Panc1 (cell line): ENCODE measurements around the gene CIB4. TPM values are rescaled to one million over a fixed set of nuclear protein-coding genes. Genes with fewer than 3 reads are reported as not detected.

ENCODE experiments used
- ATAC-seq: fragments of 200-7000 bp; cut with Tn5 transposase; 2 replicates; pipeline ENCODE4 v1.9.1; 2020; ENCODE audit warnings: mild to moderate bottlenecking, moderate library complexity
- BruUV-seq: library from RNA; stranded (reverse); fragments of 400-500 nt; replicated peaks from 2 replicates; lab custom pipeline; 2021; lab: Mats Ljungman, UMichigan
- CTCF ChIA-PET: fragments of 300-600 bp; sonication (Branson Sonifier 250); formaldehyde crosslinking; loops from one replicate; lab custom pipeline; 2022; ENCODE audit warnings: antibody characterized with exemption; lab: Charles Lee
- POLR2A ChIA-PET: fragments of 300-600 bp; sonication (Branson Sonifier 250); formaldehyde crosslinking; loops from one replicate; lab custom pipeline; 2022; ENCODE audit warnings: antibody characterized with exemption; lab: Charles Lee
- DNase-seq: peaks from one replicate; pipeline ENCODE4 v3.0.0-alpha.2; 2010; ENCODE audit warnings: low read depth, low spot score
- H3K27ac ChIP-seq: 2 replicates; pipeline ENCODE4 v1.5.1; 2011; ENCODE audit warnings: mild to moderate bottlenecking, low read length, inconsistent platforms
- H3K27me3 ChIP-seq: fragments of 200-500 bp; sonication (Bioruptor generic); 2 replicates; pipeline ENCODE4 v1.6.0; 2014; ENCODE audit warnings: low read length, inconsistent platforms; ENCODE audit not compliant: control insufficient read depth, insufficient read depth
- H3K36me3 ChIP-seq: fragments of 200-500 bp; sonication (Bioruptor generic); 2 replicates; pipeline ENCODE4 v1.5.1; 2014; ENCODE audit warnings: inconsistent platforms, mild to moderate bottlenecking, low read length, moderate library complexity; ENCODE audit not compliant: control insufficient read depth, insufficient read depth
- H3K4me1 ChIP-seq: 2 replicates; pipeline ENCODE4 v1.5.1; 2011; ENCODE audit warnings: inconsistent platforms, mild to moderate bottlenecking, low read length, moderate library complexity; ENCODE audit not compliant: control insufficient read depth, insufficient read depth
- H3K4me3 ChIP-seq, 2 experiments: 2 replicates each; pipeline ENCODE4 v1.5.1; 2011 to 2012; ENCODE audit warnings: low read depth in 2 of 2, low read length in 2 of 2, mild to moderate bottlenecking in 2 of 2, inconsistent platforms in 1 of 2, moderate library complexity in 1 of 2
- H3K9me3 ChIP-seq: fragments of 200-500 bp; sonication (Bioruptor generic); 2 replicates; pipeline ENCODE4 v1.5.1; 2014; ENCODE audit warnings: low read depth, mild to moderate bottlenecking, inconsistent platforms, low read length, moderate library complexity; ENCODE audit not compliant: control insufficient read depth, insufficient read depth
- CTCF ChIP-seq: fragments of 450-650 bp; IDR thresholded peaks from 2 replicates; pipeline ENCODE4 v1.5.1; 2017; ENCODE audit warnings: mild to moderate bottlenecking
- POLR2AphosphoS5 ChIP-seq: IDR thresholded peaks from 2 replicates; pipeline ENCODE4 v1.6.1; 2012; ENCODE audit warnings: mild to moderate bottlenecking, low read depth, low read length, moderate library complexity
- REST ChIP-seq, 2 experiments: IDR thresholded peaks; 2 replicates each; pipeline ENCODE4 v1.6.1; 2011 to 2012; ENCODE audit warnings: low read depth in 2 of 2, control low read depth in 1 of 2, low read length in 1 of 2, mild to moderate bottlenecking in 1 of 2, moderate library complexity in 1 of 2; ENCODE audit not compliant: insufficient read depth in 1 of 2
- SIN3A ChIP-seq: IDR thresholded peaks from 2 replicates; pipeline ENCODE4 v1.6.1; 2012; ENCODE audit warnings: low read depth, mild to moderate bottlenecking, low read length, moderate library complexity, borderline replicate concordance; ENCODE audit not compliant: insufficient read depth
- TCF7L2 ChIP-seq: IDR thresholded peaks from 2 replicates; pipeline ENCODE4 v1.6.1; 2011; ENCODE audit warnings: mild to moderate bottlenecking, low read depth, low read length, inconsistent platforms
- in situ Hi-C: cut with HindIII; loops from 2 replicates; pipeline ENCODE4 v1.10.0; 2016; ENCODE audit warnings: low sequenced_read_pairs, low pct_unique_long_range_greater_than_20kb
- intact Hi-C: fragments of 100-400 bp; cut with micrococcal nuclease; formaldehyde crosslinking; loops from one replicate; pipeline ENCODE4 v1.10.0; 2022; ENCODE audit not compliant: unreplicated experiment
- total RNA-seq: library from RNA; stranded (reverse); gene quantifications from one replicate; pipeline ENCODE4 v1.2.1, GENCODE V29; 2021; ENCODE audit not compliant: unreplicated experiment

The CIB4 gene
- total RNA-seq, 1 experiment from 2014 or later, result 0.33 TPM

GRCh38 chr2:26564121-26564644 lies 77.0 kb downstream of the CIB4 start:
- in situ Hi-C loops, result no loop called here
- ATAC-seq (no peak), DNase-seq (no peak)
- no peak overlapping the region for H3K27ac ChIP-seq
- H3K4me3 ChIP-seq, result no peak overlapping the region
- no peaks in the 10 kb centered on the region for H3K36me3 ChIP-seq
- TF ChIP-seq SIN3A, result no peak
- no peak for TF ChIP-seq CTCF
- TF ChIP-seq TCF7L2, result no peak
- TF ChIP-seq POLR2AphosphoS5, result no peak
- no peak for TF ChIP-seq REST (IDR thresholded peaks at IDR 0.05; ENCODE audit: insufficient read depth in 1 of 2, low read depth in 2 of 2, low read length in 1 of 2)
- no TSS peak for BruUV-seq
- POLR2A ChIA-PET, result no interaction called here
- H3K9me3 ChIP-seq, result no peaks in the 10 kb centered on the region
- H3K4me1 ChIP-seq, result peaks cover 8% of the 10 kb centered on the region
- H3K27me3 ChIP-seq, result peaks cover 21% of the 10 kb centered on the region
- intact Hi-C loops, result no loop called here
- CTCF ChIA-PET, result no interaction called here

- in situ Hi-C loops (no loop called here), intact Hi-C loops (no loop called here)
- TF ChIP-seq REST (IDR thresholded peaks at IDR 0.05; ENCODE audit: insufficient read depth in 1 of 2, low read depth in 2 of 2, low read length in 1 of 2), result no peak
- no peak for TF ChIP-seq POLR2AphosphoS5
- no peak for TF ChIP-seq CTCF
- TF ChIP-seq TCF7L2, result no peak
- TF ChIP-seq SIN3A, result no peak
- Histone ChIP-seq H3K27me3 (peaks cover 21% of the 10 kb centered on the region), H3K27ac (no peak overlapping the region), H3K9me3 (no peaks in the 10 kb centered on the region), H3K4me3 (no peak overlapping the region), H3K4me1 (peaks cover 8% of the 10 kb centered on the region), H3K36me3 (no peaks in the 10 kb centered on the region)
- ATAC-seq (no peak), DNase-seq (no peak)
- ChIA-PET CTCF (no interaction called here), POLR2A (no interaction called here)
- BruUV-seq, result no TSS peak
Observed at GRCh38 chr2:26563686-26564085, 77.5 kb downstream of the CIB4 start.
